NK-92 treated with Interleukin-12 subunit alpha and Interleukin-12 subunit beta, amount 100 ng/mL, for 24 hours (cell line): ENCODE results near the gene TCF20.

ENCODE experiments used
- DNase-seq: peaks from one replicate; lab custom pipeline; 2025; lab: John Stamatoyannopoulos, UW

Gene TCF20

GRCh38 chr22:42270510-42271190 is at the start of gene TCF20:
TSS of gene TCF20 (minus strand) at chr22:42270653. CDS start at chr22:42215305, 55,348 bp downstream.
- peak; percentile 49 for DNase-seq

- DNase-seq = no peak
Measured at GRCh38 chr22:42319386-42319785, 48.9 kb upstream of the TCF20 start.

GRCh38 chr22:42318967-42319366 is 48.5 kb upstream of the TCF20 start:
- DNase-seq = no peak

- DNase-seq = no peak
Measured at GRCh38 chr22:42317691-42318547, 47.5 kb upstream of the TCF20 start.

- DNase-seq = no peak
Measured at GRCh38 chr22:42317008-42317407, 46.6 kb upstream of the TCF20 start.

- no peak for DNase-seq
Measured at GRCh38 chr22:42315392-42315756, 44.9 kb upstream of the TCF20 start.

GRCh38 chr22:42314709-42315391 is 44.4 kb upstream of the TCF20 start:
- no peak for DNase-seq

- no peak for DNase-seq
Measured at GRCh38 chr22:42313804-42314581, 43.5 kb upstream of the TCF20 start.

- DNase-seq = no peak
Measured at GRCh38 chr22:42313204-42313603, 42.8 kb upstream of the TCF20 start.

GRCh38 chr22:42310291-42311015 is 40.0 kb upstream of the TCF20 start:
- DNase-seq = no peak

GRCh38 chr22:42309865-42310264 is 39.4 kb upstream of the TCF20 start:
- no peak for DNase-seq

- no peak for DNase-seq
Measured at GRCh38 chr22:42308892-42309468, 38.5 kb upstream of the TCF20 start.

GRCh38 chr22:42307806-42308563 is 37.5 kb upstream of the TCF20 start:
- no peak for DNase-seq

GRCh38 chr22:42306010-42306409 is 35.6 kb upstream of the TCF20 start:
- DNase-seq = no peak

GRCh38 chr22:42304324-42304790 is 33.9 kb upstream of the TCF20 start:
- DNase-seq = no peak

GRCh38 chr22:42303396-42304323 is 33.2 kb upstream of the TCF20 start:
- no peak for DNase-seq

- no peak for DNase-seq
Measured at GRCh38 chr22:42301742-42302102, 31.3 kb upstream of the TCF20 start.

GRCh38 chr22:42301077-42301741 is 30.8 kb upstream of the TCF20 start:
- DNase-seq = no peak
